WERI-Rb-1 (cell line): ENCODE measurements around the gene ULK4.

Source experiments
- DNase-seq: peaks from one replicate; pipeline ENCODE4 v3.0.0-alpha.2; 2020
- H3K27ac ChIP-seq: fragments of 250-450 bp; sonication (Bioruptor Pico); 2 replicates; pipeline ENCODE4 v1.5.1; 2020; ENCODE audit warnings: mild to moderate bottlenecking, moderate library complexity
- H3K27me3 ChIP-seq: fragments of 250-450 bp; sonication (Bioruptor Pico); 2 replicates; pipeline ENCODE4 v1.5.1; 2021; ENCODE audit warnings: mild to moderate bottlenecking, low read depth, moderate library complexity; ENCODE audit not compliant: insufficient read depth, severe bottlenecking
- H3K36me3 ChIP-seq: fragments of 250-450 bp; sonication (Bioruptor Pico); 2 replicates; pipeline ENCODE4 v1.5.1; 2020; ENCODE audit warnings: mild to moderate bottlenecking, moderate library complexity
- H3K4me3 ChIP-seq: 2 replicates; pipeline ENCODE4 v1.5.1; 2011; ENCODE audit warnings: low read depth, mild to moderate bottlenecking, control low read depth, low read length
- H3K9me3 ChIP-seq: fragments of 250-450 bp; sonication (Bioruptor Pico); 2 replicates; pipeline ENCODE4 v1.5.1; 2021; ENCODE audit warnings: mild to moderate bottlenecking, moderate library complexity; ENCODE audit not compliant: severe bottlenecking
- CTCF ChIP-seq: IDR thresholded peaks from 2 replicates; pipeline ENCODE4 v1.5.1; 2011; ENCODE audit warnings: low read depth, mild to moderate bottlenecking, control low read depth, inconsistent platforms, low read length

ULK4 gene

DNA sequence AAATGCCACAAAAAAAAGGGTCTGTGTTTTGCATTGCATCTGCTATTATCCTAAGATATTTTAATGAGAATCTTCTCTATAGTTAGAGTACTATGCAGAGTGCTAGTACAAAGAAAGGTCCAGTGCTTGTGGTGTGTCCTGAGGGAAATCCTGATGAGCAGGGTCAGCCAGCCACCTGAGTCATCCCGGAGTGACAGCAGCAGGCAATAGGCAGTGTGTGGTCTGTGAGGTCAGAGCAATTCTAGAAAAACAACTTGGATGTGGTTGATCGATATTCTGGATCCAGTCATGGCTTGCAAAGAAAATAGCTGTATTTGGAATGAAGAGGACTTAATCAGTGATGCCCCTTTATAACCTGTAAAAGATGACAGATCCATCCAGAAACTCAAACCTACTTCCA is 643.4 kb downstream of the ULK4 start:
- no peak for TF ChIP-seq CTCF
- H3K4me3 ChIP-seq = no peak overlapping the region
- no peak for DNase-seq
- no peaks in the 10 kb centered on the region for H3K9me3 ChIP-seq
- no peaks in the 10 kb centered on the region for H3K27me3 ChIP-seq
- H3K27ac ChIP-seq = no peak overlapping the region
- no peaks in the 10 kb centered on the region for H3K36me3 ChIP-seq

DNA sequence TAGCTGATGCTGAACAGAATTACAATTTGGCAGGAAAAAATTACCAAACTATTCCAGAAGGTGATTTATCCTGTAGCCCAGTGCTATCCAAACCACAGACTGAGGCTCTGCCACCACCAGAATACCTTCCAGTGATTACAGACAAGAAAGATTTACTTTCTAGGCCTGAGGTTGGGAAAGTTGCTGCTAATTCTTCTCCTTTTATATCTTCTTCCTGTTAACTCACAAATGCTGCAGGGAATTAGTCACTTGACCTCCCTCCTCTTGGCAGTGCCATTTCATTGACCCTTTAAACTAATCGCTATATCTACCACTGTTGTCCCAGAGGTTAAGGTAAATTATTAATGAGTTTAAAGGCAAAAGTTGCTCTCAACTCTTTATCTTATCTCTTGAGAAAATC is 644.2 kb downstream of the ULK4 start:
- Histone ChIP-seq H3K27me3 (no peaks in the 10 kb centered on the region), H3K9me3 (no peaks in the 10 kb centered on the region), H3K27ac (no peak overlapping the region), H3K4me3 (no peak overlapping the region), H3K36me3 (no peaks in the 10 kb centered on the region)
- DNase-seq = no peak
- TF ChIP-seq CTCF = no peak

DNA sequence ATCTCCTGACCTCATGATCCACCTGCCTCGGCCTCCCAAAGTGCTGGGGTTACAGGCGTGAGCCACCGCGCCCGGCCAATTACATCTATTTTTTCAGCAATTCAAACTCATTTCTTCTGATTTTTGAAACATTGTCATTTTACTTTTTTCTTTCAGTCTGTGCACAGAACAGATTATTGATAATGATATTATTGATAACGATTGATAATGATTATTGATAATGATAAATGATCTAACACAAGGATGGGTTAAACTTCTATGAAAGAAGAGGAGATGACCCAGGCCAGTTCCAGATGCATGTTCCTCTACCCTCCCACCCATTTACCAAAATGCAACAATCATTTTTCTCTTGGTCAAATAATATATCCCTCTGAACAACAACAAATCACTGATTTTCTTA is 644.6 kb downstream of the ULK4 start:
- H3K36me3 ChIP-seq = no peaks in the 10 kb centered on the region
- no peak for DNase-seq
- TF ChIP-seq CTCF = no peak
- H3K27me3 ChIP-seq = no peaks in the 10 kb centered on the region
- H3K9me3 ChIP-seq = no peaks in the 10 kb centered on the region
- H3K4me3 ChIP-seq = no peak overlapping the region
- no peak overlapping the region for H3K27ac ChIP-seq

GRCh38 chr3:41315126-41315525 is 646.8 kb downstream of the ULK4 start:
- no peak for DNase-seq
- Histone ChIP-seq H3K27ac (no peak overlapping the region), H3K36me3 (no peaks in the 10 kb centered on the region), H3K4me3 (no peak overlapping the region), H3K9me3 (no peaks in the 10 kb centered on the region), H3K27me3 (no peaks in the 10 kb centered on the region)
- no peak for TF ChIP-seq CTCF

- no peak for DNase-seq
- Histone ChIP-seq H3K36me3 (no peaks in the 10 kb centered on the region), H3K27ac (no peak overlapping the region), H3K27me3 (no peaks in the 10 kb centered on the region), H3K9me3 (no peaks in the 10 kb centered on the region), H3K4me3 (no peak overlapping the region)
- no peak for TF ChIP-seq CTCF
Measured at GRCh38 chr3:41308119-41308518, 653.8 kb downstream of the ULK4 start.

GRCh38 chr3:41307065-41307464 is 654.8 kb downstream of the ULK4 start:
- Histone ChIP-seq H3K27ac (no peak overlapping the region), H3K36me3 (no peaks in the 10 kb centered on the region), H3K9me3 (no peaks in the 10 kb centered on the region), H3K27me3 (no peaks in the 10 kb centered on the region), H3K4me3 (no peak overlapping the region)
- DNase-seq = no peak
- no peak for TF ChIP-seq CTCF
